ENCODE data around the gene FBXO10.

- TF ChIP-seq EZH2 (IDR thresholded peaks at IDR 0.05; ENCODE audit: low read depth, unreplicated experiment) (no peak), CTCF (conservative IDR thresholded peaks at IDR 0.05; ENCODE audit: low read depth in 2 of 2) (no peak), REST (IDR thresholded peaks at IDR 0.05; ENCODE audit: unreplicated experiment) (no peak), POLR2AphosphoS5 (IDR thresholded peaks at IDR 0.05; ENCODE audit: low read depth) (peak; percentile 56; the same call in 1 of the 2 replicates), CREB1 (CRISPR knock-in tag; IDR thresholded peaks at IDR 0.05; ENCODE audit: low read depth) (peak; percentile 11; the same call in 1 of the 2 replicates)
These were observed 111.5 kb downstream of the FBXO10 start for GRCh38 chr9:37464426-37465248.

Measured in GM23338 (cell line).